Upper lobe of left lung (tissue), 4 donors: ENCODE data around the gene PIK3C2G.

ENCODE experiments used
- EP300 ChIP-seq, 4 donors: sonication (generic); formaldehyde crosslinking; IDR thresholded peaks; one replicate each; pipeline ENCODE4 v1.5.1; 2017; ENCODE audit warnings: antibody characterized with exemption in 4 of 4, control low read depth in 2 of 4
- POLR2AphosphoS5 ChIP-seq, 2 donors: sonication (generic); formaldehyde crosslinking; IDR thresholded peaks; one replicate each; pipeline ENCODE4 v1.5.1; 2017; ENCODE audit warnings: antibody characterized with exemption in 2 of 2
- TF ChIP-seq, protein P1 (sequence below), 6 experiments: fragments of 450-650 bp in 4 of 6; fragments of 200-600 bp in 2 of 6; sonication (generic) in 2 of 6; IDR thresholded peaks; one replicate each; pipeline ENCODE4 v1.5.1; 2016 to 2019; ENCODE audit warnings: antibody characterized with exemption in 6 of 6

DNA sequence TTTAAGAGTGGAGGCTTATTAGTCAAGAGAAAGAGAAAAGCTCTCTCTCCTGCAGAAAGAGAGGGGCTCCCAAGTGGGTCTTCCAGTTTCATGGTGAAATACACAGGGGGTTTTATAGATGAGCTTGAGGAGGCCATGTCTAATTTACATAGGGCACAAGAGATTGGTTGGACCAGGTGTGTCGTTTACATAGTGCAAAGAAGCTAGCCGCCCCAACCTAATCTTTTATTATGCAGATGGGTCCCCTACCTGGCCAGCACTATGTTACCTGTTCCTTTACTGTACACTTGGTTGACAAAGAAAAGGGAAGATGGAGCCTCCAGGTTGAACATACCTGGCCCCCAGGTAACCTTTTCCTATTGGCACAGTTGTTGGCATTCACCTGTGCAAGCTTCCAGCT lies 195.0 kb downstream of the PIK3C2G start:
- TF ChIP-seq, protein P1, sequence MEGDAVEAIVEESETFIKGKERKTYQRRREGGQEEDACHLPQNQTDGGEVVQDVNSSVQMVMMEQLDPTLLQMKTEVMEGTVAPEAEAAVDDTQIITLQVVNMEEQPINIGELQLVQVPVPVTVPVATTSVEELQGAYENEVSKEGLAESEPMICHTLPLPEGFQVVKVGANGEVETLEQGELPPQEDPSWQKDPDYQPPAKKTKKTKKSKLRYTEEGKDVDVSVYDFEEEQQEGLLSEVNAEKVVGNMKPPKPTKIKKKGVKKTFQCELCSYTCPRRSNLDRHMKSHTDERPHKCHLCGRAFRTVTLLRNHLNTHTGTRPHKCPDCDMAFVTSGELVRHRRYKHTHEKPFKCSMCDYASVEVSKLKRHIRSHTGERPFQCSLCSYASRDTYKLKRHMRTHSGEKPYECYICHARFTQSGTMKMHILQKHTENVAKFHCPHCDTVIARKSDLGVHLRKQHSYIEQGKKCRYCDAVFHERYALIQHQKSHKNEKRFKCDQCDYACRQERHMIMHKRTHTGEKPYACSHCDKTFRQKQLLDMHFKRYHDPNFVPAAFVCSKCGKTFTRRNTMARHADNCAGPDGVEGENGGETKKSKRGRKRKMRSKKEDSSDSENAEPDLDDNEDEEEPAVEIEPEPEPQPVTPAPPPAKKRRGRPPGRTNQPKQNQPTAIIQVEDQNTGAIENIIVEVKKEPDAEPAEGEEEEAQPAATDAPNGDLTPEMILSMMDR (IDR thresholded peaks at IDR 0.05), result no peak
- TF ChIP-seq POLR2AphosphoS5 (IDR thresholded peaks at IDR 0.05) (no peak), EP300 (IDR thresholded peaks at IDR 0.05) (no peak)
